ENCODE results near the gene DAAM1. TPM values are rescaled to one million over a fixed set of nuclear protein-coding genes. Genes with fewer than 3 reads are reported as not detected.

Gene DAAM1
- total RNA-seq, 1 experiment from 2014 or later = 13.3 TPM

DNA sequence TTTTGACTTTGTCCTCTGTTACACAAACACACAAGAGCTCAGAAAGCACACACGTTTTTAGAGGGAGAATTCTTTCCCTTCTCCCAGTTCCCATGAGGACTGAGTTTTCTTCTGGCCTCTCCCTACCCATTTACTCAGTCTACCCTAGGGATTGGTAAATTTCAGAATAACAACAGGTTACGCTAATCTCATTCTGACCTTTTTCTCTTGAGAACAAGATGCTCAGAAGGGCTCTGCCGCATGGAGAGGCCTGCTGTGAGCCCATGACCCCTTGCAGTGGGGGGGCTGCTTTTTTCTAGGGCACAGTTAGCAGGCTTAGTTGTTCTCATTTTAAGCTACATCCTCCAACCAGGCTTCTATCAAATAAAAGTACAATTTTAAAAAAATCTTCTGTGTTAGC, 207.2 kb downstream of the DAAM1 start:
- Histone ChIP-seq H3K9me3 (ENCODE audit: control insufficient read depth, insufficient read depth, low read depth, low read length) (no peaks in the 10 kb centered on the region), H3K4me3 (ENCODE audit: low read depth in 2 of 2, low read length in 2 of 2) (no peak overlapping the region), H3K27me3 (ENCODE audit: control insufficient read depth, insufficient read depth, low read length) (no peaks in the 10 kb centered on the region), H3K36me3 (ENCODE audit: control insufficient read depth, insufficient read depth, low read length) (no peaks in the 10 kb centered on the region), H3K27ac (ENCODE audit: low read length) (no peak overlapping the region), H3K4me1 (ENCODE audit: control insufficient read depth, insufficient read depth, low read length) (no peaks in the 10 kb centered on the region)
- ATAC-seq = no peak
- in situ Hi-C loops (cut with HindIII; ENCODE audit: low pct_unique_long_range_greater_than_20kb, low sequenced_read_pairs) (no loop called here), intact Hi-C loops (cut with micrococcal nuclease; ENCODE audit: unreplicated experiment) (no loop called here)
- BruUV-seq (replicated peaks) = no TSS peak
- no peak for TF ChIP-seq CTCF (IDR thresholded peaks at IDR 0.05)
- TF ChIP-seq TCF7L2 (IDR thresholded peaks at IDR 0.05; ENCODE audit: low read depth, low read length) = no peak
- TF ChIP-seq REST (IDR thresholded peaks at IDR 0.05; ENCODE audit: insufficient read depth in 1 of 2, low read depth in 2 of 2, low read length in 1 of 2) = no peak
- TF ChIP-seq SIN3A (IDR thresholded peaks at IDR 0.05; ENCODE audit: borderline replicate concordance, insufficient read depth, low read depth, low read length) = no peak
- TF ChIP-seq POLR2AphosphoS5 (IDR thresholded peaks at IDR 0.05; ENCODE audit: low read depth, low read length) = no peak
- POLR2A ChIA-PET = no interaction called here
- CTCF ChIA-PET = no interaction called here
- no peak for DNase-seq (ENCODE audit: low read depth, low spot score)

DNA sequence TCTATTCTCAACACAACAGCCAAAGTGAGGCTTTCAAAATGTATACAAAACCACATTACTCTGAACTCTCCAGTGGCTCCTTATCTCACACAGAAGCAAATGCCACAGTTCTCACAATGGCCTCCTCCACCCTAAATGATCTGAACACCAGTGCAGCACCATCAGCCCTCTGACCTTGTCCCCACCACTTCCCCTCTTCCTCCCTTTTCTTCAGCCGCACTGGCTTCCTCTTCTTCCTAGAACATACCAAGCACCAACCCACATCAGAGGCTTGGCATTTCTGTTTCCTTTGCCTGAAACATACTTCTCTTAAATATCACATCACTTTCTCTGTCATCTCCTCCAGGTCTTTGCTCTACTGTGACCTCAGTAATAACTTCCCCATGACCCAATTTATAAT, 210.4 kb downstream of the DAAM1 start:
- TF ChIP-seq CTCF (IDR thresholded peaks at IDR 0.05) (no peak), REST (IDR thresholded peaks at IDR 0.05; ENCODE audit: insufficient read depth in 1 of 2, low read depth in 2 of 2, low read length in 1 of 2) (no peak), SIN3A (IDR thresholded peaks at IDR 0.05; ENCODE audit: borderline replicate concordance, insufficient read depth, low read depth, low read length) (no peak), POLR2AphosphoS5 (IDR thresholded peaks at IDR 0.05; ENCODE audit: low read depth, low read length) (no peak), TCF7L2 (IDR thresholded peaks at IDR 0.05; ENCODE audit: low read depth, low read length) (no peak)
- H3K4me3 ChIP-seq (ENCODE audit: low read depth in 2 of 2, low read length in 2 of 2) = no peak overlapping the region
- no peaks in the 10 kb centered on the region for H3K27me3 ChIP-seq (ENCODE audit: control insufficient read depth, insufficient read depth, low read length)
- ATAC-seq = no peak
- H3K4me1 ChIP-seq (ENCODE audit: control insufficient read depth, insufficient read depth, low read length) = no peaks in the 10 kb centered on the region
- intact Hi-C loops (cut with micrococcal nuclease; ENCODE audit: unreplicated experiment) (no loop called here), in situ Hi-C loops (cut with HindIII; ENCODE audit: low pct_unique_long_range_greater_than_20kb, low sequenced_read_pairs) (no loop called here)
- CTCF ChIA-PET = no interaction called here
- POLR2A ChIA-PET = no interaction called here
- no peaks in the 10 kb centered on the region for H3K9me3 ChIP-seq (ENCODE audit: control insufficient read depth, insufficient read depth, low read depth, low read length)
- H3K27ac ChIP-seq (ENCODE audit: low read length) = no peak overlapping the region
- no peak for DNase-seq (ENCODE audit: low read depth, low spot score)
- no peaks in the 10 kb centered on the region for H3K36me3 ChIP-seq (ENCODE audit: control insufficient read depth, insufficient read depth, low read length)
- BruUV-seq (replicated peaks) = no TSS peak

All from Panc1 (cell line).